Fibroblast of the aortic adventitia (primary cell): ENCODE measurements around the gene MAN1C1. TPM values are rescaled to one million over a fixed set of nuclear protein-coding genes. Genes with fewer than 3 reads are reported as not detected.

Experiments used
- DNase-seq: peaks from one replicate; pipeline ENCODE4 v3.0.0-alpha.2; 2010; ENCODE audit warnings: low read depth
- H3K4me3 ChIP-seq: 2 replicates; pipeline ENCODE4 v1.5.1; 2011; ENCODE audit warnings: low read depth, mild to moderate bottlenecking, control low read depth, low read length, moderate library complexity
- total RNA-seq: library from RNA; depleted of rRNA; stranded (reverse); fragments of >200 nt; gene quantifications from 2 replicates; pipeline ENCODE4 v1.2.3, GENCODE V29; 2012; ENCODE audit warnings: low replicate concordance
- TF ChIP-seq, protein P1 (sequence below): IDR thresholded peaks from 2 replicates; pipeline ENCODE4 v1.5.1; 2011; ENCODE audit warnings: mild to moderate bottlenecking, low read length, control low read depth, inconsistent platforms; ENCODE audit not compliant: insufficient read depth

The MAN1C1 gene
- total RNA-seq, 1 donor, result 6.6 TPM

DNA sequence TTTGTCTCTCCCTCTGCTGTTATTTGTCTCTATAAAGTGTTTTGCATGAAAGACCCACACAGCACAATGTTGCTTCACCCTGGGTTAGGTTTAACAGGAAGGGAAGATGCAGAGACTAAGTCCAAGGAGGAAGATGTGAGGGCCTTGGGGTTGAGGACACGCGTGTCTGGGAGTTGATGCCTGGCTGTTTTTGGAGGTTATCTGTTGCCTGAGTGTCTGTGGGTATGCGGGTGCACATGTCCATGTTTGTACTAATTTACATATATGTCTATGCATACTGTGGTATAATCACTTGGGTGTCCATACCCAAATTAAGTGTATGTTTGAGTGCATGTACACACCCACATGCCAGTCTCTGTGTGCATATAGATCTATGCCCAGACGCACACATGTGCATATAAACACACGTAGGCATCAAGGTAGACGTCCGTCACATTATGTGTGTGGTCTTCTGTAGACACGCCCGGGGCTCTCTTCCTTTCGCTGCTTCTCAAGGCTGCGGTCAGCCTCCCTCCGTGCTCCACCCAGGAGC is 962 bp upstream of the MAN1C1 start:
- TF ChIP-seq, protein P1, sequence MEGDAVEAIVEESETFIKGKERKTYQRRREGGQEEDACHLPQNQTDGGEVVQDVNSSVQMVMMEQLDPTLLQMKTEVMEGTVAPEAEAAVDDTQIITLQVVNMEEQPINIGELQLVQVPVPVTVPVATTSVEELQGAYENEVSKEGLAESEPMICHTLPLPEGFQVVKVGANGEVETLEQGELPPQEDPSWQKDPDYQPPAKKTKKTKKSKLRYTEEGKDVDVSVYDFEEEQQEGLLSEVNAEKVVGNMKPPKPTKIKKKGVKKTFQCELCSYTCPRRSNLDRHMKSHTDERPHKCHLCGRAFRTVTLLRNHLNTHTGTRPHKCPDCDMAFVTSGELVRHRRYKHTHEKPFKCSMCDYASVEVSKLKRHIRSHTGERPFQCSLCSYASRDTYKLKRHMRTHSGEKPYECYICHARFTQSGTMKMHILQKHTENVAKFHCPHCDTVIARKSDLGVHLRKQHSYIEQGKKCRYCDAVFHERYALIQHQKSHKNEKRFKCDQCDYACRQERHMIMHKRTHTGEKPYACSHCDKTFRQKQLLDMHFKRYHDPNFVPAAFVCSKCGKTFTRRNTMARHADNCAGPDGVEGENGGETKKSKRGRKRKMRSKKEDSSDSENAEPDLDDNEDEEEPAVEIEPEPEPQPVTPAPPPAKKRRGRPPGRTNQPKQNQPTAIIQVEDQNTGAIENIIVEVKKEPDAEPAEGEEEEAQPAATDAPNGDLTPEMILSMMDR, result no peak
- peak overlapping the region; percentile 57 for H3K4me3 ChIP-seq
- DNase-seq, result no peak

DNA sequence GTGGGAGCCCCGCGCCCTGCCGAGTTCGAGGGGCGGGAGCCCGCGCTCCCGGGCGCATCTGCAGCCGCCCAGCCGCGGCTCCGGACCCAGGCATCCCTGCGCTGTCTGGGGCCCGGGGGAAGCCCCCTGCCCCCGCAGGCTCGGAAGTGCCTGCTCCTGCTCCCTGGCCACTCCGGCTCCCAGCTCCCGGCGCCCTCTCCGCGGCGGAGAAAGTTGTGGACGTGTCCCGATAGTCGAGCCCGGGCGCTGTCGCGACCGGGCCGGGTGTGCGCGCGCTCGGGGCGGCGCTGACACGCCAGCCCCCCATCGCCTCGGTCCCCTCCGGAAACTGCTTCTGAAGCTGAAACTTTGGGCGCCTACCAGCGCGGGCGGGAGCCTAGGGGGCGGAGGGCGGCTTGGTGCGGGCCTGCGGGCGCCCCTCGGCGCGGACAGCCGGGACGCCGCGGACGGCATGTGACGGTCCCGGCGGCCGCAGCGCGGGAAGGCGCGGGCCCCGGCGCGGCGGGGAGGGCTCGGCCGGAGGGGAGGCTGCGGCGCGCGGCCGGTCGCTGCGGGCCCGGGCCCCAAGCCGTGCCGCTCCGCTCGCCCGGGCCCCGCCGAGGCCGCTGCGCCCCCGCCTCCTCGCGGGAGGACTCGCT is 515 bp downstream of the MAN1C1 start:
- TF ChIP-seq, protein P1, result no peak
- peak overlapping the region; percentile 66 for H3K4me3 ChIP-seq
- no peak for DNase-seq

GRCh38 chr1:25617625-25618432 is 1.2 kb downstream of the MAN1C1 start:
- DNase-seq, result no peak
- TF ChIP-seq, protein P1, result no peak
- peak overlapping the region; percentile 50 for H3K4me3 ChIP-seq

- no peak for DNase-seq
- TF ChIP-seq, protein P1, result no peak
- peak overlapping the region; percentile 17 for H3K4me3 ChIP-seq
These were observed 1.8 kb downstream of the MAN1C1 start for GRCh38 chr1:25618433-25618808.

GRCh38 chr1:25619101-25619890 is 2.7 kb downstream of the MAN1C1 start:
- TF ChIP-seq, protein P1, result peak; percentile 83
- peak; percentile 17 for DNase-seq
- H3K4me3 ChIP-seq, result no peak overlapping the region

DNA sequence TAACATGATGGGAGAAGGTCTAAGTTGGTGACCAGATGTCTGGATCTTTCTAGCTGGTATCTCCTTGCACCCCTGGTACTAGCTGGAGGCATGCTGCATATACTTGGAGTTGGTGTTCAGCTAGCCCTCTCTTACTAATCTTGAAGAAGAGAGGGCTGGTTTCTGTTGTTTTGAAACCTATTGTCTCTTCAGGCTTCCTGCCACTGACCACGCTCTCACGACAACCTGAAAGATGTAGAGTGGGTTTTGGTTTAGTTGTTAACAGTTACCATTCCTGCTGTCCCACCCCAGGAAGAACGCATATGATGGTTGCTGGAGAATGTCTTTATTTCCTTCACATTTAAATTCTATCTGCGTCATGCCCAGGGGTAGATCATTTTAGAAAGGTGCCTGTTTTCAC is 3.6 kb downstream of the MAN1C1 start:
- no peak overlapping the region for H3K4me3 ChIP-seq
- no peak for DNase-seq
- TF ChIP-seq, protein P1, result no peak
